Measurements from ENCODE around the gene HPCA.

- no peak for TF ChIP-seq CTCF (IDR thresholded peaks at IDR 0.05)
- no peak for TF ChIP-seq POLR2A (IDR thresholded peaks at IDR 0.05)
Measured at GRCh38 chr1:32858791-32859190, 27.5 kb upstream of the HPCA start.

Measured in Peyer's patch (tissue), 4 donors.